SIG-M5 treated with dmso at 0.1 percent for 504 hours (cell line): ENCODE results near the gene MBNL2.

Experiments used
- DNase-seq: peaks from one replicate; lab custom pipeline; 2025; ENCODE audit not compliant: unreplicated experiment; lab: John Stamatoyannopoulos, UW

Gene MBNL2

DNA sequence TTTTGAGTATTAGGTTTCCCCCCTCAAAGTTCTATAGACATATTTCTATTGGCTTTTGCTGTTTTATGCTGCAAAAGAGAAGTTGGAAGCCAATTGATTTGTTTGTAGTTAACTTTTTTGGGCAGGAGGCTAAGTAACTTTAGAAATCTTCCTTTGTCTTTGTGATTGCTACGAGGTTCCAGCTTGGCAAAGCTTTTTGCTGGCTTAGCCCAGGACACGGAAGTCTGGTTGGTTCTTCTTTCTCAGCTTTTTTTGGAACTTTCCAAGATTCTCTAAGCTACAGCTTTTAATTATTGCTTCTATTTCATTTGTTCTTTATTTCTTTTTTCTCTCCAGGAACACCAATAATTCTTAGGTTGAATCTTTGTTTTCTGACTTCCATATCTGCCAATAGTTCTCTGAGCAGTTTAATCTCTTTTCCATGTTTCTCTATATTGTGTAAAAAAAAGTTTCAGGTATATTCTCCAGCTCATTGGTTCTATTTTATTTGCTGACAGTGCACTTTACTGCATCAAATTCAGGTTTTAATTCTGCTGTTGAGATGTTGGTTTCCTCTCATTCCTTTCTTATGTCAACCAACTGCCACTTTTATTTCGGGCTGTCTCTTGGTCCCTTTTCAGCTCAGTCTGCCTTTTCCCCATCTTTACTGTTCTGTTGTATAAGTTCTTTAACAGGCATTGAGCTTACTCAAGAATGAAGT lies 27.8 kb downstream of the MBNL2 start:
- no peak for DNase-seq

DNA sequence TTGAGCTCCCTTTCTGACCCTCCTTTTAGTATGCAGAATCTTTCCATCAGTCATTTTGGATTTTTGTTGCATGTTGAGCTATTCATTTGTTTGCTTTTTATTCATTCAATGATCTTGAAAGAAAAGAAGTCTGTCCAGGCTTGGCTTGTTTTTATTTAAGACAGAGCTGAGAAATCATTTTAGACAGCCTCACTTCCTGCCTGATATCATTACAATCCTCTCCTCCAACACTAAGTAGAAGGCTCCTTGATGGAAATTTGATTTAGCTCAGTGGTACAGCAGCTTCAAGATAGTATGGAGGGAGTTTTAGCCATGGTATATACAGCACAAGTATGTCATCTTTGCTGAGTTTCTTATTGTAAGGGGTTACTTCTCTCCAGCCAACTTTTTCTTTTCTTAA lies 28.4 kb downstream of the MBNL2 start:
- DNase-seq, result no peak

DNA sequence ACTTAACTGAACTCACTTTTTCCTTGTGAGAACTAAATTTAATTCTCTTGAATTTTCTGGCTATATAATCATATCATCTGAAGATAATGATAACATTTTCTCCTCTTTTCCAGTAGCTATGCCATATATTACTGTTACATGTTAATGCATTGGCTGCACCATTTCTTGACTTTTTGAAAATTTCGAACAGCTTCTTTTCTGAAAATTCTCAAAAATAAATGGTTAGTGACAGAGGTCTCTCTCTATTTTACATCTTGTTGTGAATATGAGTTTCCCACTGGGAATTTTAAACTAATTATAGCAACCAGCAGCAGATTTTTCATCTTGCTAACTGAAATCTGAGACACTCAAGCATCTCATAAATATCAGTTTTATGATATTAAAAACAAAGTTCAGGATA lies 30.6 kb downstream of the MBNL2 start:
- no peak for DNase-seq

DNA sequence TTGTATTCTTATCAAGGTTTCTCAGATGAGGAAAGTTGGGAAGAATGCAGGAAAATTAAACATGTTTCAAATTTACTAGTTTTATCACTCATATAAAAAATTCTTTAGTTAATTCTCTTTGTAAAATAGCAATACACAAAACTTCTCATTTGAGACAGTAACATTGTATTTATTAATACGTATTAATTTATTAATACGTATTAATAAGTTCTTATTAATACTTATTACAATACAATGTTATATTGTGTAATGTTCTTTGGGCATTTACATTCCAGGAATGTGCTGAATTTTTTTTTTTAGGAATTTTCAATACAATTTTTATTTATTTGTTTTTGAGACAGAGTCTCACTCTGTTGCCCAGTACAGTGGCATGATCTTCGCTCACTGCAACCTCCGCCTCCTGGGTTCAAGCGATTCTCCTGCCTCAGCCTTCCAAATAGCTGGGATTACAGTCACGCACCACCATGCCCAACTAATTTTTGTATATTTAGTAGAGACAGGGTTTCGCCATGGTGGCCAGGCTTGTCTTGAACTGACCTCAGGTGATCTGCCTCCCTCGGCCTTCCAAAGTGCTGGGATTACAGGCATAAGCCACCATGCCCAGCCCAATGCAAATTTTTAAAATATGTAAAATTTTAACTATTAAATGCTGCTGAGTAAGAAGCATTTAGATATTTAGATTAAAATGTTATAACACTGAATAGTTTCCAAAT lies 31.6 kb downstream of the MBNL2 start:
- DNase-seq, result no peak

DNA sequence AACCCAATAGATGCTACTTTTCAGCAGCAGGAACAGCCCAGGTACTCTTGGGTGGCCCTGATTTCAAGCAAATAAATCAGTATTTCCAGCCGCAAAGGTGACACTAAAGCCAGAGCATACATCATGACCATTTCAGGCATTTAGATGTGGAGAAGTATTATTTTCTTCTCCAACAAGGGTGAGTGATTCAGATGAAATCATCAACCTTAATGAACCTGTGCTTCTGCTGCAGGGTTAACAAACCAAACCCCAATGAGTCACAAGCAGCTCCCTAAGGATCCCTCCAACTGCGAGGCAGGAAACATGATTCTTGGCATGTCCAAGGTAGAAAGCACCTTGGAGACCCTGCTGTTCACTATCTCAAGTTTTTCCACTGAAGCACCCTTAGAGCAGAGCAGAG lies 32.7 kb downstream of the MBNL2 start:
- DNase-seq, result no peak

DNA sequence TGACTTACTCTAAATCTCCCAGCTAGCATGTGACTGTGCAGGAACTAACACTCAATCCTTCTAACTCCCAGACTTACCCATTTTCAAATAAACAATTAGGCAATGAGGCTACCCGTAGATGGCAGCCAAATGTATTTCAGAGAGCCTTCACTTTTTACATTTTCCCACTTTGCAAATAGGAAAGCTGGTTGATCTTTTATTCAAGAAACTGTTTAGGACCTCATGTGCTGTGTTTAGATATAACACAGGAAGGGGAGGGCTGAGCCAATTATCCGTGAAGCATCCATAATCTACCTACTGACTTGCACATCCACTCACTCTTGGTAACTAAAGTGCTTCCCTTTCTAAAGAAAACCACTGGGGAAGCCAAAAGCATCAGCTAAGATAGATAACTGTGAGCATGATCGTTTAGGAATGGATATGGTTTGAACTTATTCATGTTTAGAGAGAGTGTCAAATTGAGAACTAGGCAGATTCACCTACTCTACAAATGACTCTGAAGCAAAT lies 33.4 kb downstream of the MBNL2 start:
- DNase-seq, result no peak

DNA sequence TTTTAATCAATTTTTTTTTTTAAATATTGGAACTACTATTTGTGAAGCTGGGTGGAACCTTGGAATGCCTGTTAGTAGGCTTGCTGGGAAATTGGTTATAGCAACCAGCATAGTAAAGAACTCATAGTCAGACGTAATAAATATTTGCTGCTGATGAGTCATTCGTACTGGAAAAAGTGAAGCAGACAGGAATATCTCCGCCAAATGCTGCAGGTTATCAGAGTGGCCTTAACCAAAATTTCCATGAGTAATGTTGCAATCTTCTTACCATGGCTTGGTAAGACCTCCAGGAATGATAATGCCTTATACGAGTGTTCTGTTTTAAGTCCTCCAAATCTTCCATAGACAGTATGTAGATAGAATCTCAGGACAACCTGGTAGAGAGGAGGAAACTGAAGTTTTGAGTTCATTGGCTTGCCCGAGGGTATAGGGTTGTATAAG lies 34.2 kb downstream of the MBNL2 start:
- no peak for DNase-seq

DNA sequence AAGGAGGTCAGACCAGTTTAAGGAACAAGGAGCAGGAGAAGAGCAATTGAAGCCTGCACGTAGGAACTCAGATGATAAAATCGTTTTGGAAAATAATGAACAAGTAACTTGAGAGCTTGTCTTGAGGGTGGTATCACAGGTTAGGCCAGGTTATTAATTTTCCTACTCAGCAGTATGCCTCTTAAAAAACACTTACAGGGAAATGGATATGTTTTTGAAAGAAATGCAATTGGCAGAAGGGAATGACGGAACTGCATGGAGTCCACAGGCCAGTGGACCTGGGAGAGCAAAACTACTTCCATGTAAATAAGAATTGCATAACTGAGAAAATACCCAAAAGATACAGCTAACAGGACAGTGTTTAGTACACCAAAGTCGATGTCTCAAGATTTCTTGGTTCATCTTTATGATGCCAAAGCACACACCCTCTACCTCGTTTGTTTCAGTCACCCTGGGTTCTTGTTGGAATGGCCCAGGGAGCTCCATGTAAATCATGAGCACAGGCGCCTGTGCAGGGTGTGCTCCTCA lies 35.2 kb downstream of the MBNL2 start:
- no peak for DNase-seq

DNA sequence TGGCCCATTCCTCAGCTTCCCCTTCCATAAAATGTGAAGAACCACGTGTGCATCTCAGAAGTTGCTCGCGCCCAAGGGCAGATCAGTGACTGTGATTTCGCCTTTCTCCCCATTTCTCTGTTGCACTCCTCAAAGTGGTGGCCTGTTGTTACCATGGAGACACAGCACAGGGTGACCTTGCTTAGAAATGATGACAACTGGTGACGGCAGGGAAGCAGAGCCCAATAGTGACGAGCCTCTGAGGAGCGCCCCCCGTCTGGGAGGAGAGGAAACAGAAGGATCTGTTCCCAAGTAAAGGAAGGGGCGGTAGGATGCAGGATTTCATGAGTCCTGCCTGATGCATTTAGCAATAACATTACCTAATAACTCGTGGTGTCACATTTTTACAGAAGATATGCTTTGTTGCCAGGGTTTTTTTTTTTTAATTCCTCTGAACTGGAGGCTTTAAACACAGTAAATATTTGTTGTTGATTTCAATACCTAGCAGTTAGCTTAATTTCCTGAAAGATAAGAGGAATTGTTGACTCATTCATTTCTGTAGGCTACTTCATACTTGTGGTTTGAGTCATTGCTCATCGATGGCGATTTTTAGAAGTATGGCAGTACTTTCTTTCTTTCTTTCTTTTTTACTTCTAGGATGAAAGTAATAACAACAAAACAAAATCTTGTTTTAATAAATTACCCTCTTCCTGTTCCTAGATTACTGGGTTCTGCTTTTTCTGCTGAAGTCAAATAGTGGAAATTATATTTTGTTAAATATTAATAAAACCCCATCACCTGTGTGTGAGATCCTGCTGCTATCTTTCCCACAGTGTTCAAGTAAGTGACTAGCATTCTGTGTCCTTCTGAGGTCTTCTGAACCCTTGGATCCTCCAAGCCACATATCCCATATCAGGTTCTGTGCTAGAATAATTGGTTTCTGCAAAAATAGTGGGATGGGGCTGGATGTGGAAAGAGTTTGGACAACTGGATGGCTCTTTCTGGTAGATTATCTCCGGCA lies 36.0 kb downstream of the MBNL2 start:
- DNase-seq, result peak; percentile 23

DNA sequence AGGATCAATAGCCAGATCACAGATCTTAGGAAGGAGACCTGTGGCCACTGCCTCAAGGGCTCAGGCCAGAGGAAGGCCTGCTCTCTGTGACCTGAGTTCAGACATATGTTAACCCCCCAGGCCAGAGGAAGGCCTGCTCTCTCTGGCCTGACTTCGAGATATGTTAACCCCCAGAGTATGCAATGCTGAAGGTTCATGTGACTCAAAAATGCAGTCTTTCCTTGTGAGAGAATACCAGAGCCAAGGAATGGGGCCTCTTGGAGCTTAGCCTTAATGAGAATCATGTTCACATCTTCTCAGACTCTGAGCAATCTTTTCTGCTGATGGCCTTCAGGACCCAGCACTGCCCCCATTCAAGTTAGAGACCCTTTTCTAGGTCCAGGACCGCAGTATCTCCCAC lies 36.7 kb downstream of the MBNL2 start:
- no peak for DNase-seq

DNA sequence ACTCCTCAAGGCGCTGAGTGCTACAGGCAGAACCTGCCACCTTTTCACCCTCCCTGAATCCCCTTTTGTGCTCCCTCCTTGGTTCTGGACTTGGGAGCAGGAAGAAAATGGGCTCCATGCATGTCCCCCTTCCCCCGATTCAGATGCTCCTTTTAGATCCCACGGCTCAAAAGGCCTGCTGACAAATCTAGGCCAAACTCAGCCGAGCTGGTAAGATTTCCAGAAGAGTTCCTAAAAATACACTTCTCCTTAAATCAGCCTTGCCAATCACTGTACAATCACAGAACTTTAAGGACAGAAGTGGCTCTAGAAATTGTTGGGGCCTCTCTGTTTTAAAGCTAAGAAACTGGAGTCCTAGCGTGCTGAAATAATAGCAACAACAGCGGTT lies 37.3 kb downstream of the MBNL2 start:
- no peak for DNase-seq

DNA sequence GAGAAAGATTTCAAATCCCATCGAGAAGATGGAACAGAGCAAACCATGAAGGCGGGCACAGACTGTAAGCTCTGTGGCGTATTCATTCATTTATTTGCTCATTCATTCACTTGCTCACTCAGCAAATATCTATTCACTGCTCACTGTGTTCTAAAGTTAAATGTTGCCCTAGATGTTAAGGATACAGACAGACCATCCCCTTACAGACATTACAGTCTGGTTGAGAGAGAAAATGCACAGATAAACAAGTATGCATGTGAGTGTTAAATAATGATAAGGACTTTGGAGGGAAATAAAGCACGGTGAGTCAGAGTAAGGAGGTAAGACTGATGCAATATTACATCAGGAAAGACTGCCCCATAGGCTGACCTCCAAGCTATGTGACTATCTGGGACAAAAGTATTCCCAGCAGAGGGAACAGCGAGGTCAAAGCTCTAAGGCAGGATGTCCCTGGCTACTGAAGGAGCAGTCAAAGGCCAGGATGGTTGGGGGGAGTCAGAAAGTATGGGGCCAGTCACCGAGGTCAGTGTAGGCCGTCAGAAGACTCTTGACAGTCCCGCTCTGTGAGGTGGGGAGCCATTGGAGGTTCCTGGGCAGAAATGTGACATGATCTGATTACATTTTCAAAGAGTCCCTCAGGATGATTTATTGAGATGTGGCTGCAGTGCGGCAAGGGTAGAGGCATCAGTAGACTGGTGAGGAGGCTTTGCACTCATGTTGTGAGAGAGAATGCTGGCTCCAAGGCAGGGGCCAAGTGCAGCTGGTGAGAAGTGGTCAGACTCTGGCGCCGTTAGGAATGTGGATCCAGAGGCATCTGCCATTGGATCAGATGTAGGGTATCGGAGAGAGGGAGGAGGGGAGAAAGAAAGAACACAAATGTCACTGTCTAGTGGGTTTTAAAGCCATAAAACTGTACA lies 37.9 kb downstream of the MBNL2 start:
- DNase-seq, result no peak

DNA sequence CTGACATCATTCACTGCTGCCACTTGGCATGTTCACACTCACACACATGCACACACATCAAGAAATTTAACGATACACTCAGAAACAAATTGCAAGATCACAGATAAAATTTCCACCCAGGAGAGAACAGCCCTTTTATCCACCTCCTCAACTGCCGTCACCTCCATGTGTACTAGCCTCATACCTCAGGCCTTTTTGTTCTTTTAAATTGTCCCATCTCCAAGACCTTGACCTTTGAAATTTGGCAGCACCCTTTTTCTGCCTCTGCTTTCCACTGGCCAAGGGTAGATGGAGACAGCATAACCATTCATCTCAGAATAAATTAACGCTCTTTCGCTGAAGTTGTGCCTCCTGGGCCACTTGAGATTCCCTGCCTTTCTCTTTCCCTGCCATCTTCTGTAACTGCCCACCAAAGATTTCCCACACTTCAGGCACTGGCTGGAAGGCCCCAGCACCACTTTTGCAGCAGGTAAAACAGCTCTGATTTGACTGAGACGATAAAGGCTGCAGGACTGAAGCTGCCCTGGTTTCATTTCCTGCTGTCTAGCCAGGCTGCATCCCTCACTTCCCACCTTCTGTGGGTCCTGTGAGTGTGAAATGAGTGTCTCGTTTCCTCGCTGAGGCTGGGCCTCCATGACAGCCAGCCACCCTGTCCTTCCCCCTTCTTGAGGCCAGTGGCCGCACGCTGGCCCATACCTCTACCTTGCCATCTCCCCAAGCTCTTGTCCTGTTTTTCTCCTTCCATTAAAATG lies 39.3 kb downstream of the MBNL2 start:
- DNase-seq, result no peak

DNA sequence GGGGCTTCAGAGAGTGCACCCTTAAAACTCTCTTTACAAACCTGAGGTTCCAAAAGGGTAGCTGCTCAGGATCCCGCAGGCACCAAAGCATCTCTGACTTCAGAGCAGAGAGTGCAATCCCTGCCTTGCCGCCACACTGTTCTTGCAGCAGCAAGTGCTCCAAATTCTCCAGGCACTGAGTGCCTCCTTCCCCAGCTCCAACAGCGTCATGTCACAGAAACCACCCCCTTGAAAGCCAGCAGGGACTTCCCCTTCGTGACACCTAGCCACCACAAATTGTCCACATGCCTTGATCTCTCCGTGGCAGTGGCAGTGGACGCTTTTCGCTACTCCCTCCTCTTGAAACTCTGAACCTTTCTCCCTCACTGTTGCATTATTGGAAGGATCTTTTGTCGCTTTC lies 39.9 kb downstream of the MBNL2 start:
- no peak for DNase-seq

DNA sequence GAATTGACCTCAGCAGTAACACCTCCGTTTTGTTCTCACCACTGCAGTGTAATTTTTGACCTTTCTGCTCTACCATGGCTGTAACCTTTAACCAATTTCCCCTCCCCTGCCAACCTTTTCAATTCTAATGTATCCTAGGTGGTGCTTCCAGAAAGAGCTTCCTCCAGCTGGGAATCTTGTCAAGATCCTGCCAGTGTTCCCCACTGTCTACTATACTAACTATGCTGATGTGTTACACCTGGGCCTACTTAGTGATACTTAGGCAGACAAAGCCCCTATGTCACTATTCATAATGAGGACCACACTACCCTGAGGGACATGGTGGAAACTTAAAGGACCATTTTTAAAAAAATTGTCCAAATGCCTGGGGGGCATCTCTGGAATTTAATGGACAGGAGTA lies 41.0 kb downstream of the MBNL2 start:
- no peak for DNase-seq

DNA sequence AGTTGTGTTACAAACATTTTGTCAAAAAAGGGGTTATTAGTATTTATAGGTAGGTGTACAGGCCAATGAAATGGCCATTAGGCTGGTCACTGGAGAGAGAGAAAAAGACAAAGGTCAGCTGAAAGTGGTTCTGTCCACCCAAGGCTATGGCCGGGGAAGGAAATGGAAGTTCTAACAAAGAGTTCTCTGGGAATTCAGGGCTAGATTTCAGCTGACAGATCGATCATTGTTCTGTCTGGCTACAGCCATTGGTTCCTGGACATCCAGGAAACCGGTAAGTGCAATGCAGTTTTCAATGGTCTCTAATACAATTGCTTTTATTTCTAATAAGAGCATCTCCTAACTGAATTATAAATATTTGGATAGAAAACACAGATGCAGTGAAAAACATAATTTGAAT lies 42.5 kb downstream of the MBNL2 start:
- DNase-seq, result no peak

DNA sequence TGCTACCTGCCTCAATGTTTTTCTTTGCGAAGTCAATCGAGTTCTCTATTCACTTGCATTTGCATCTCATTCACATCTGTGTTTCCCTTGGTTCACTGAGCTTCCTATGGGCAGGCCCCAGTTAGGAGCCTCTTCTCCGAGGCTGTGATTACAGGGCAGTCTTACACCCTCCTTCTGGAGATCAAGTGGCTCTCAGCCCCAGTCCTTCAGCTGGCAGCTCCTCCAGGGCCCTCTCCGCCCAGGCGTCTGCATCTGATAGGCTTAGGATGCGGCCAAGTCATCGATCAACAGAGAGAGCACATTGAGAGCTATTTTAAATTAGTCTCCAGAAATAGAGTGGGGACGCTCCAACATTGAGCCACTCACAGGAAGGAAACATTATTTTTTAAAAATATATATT lies 44.2 kb downstream of the MBNL2 start:
- DNase-seq, result no peak

DNA sequence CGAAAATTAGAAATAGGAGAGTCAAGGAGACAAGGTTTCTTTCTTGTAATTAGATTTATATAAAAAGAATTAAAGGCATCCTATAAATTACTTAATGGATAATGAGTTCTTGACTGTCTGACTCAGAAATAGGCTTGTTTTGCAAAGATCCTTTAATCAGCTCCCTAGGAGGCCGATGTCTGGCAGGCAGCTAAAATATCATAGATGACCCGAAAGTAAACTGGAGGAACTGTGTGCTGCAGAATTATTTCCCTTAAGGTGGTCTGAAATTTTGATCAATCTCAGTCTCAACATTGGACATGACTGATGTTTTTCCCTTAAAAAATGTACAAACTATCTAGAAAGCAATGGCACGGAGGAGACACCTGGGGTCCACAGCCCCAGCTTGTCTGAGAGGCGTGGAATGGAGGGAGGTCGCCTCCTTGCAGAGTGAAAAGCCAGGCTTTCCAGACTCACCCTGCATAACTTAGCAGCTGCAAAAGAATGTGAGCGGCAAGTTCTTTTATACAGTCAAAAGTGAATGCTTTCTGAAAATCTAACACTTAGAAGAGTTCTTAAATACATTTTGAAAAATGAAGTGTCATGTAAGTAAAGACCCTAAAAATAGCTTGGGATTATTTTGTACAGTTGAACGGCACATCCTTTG lies 44.8 kb downstream of the MBNL2 start:
- DNase-seq, result no peak
